Measurements from ENCODE around the gene IFT27. TPM values are rescaled to one million over a fixed set of nuclear protein-coding genes. Genes with fewer than 3 reads are reported as not detected.

The IFT27 gene
- total RNA-seq, 1 donor from 2014 or later, result 12.0 TPM

DNA sequence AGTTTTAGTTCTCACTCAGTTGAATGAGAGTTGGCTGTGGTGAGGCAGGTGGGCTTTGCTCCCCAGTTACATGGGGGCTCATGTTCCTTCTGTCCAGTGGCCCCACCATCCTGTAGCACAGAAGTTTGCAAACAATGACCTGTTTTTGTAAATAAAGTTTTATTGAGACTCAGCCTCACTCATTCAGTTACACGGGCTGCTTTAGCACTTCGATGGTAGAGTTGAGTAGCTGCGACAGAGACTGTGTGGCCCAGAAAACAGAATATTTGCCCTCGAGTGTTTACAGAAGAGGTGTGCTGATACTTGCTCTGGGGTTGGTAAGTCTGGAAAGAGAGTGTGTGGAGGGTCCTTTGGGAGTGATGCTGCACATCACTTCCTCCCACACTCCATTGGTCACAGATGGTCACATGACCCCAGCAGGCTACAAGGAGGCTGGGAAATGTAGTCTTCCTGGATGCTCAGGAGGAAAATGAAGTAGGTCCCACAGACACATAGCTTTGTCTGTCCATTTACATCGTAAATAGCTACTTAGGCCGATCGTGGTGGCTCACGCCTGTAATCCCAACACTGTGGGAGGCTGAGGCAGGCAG is 34.6 kb downstream of the IFT27 start:
- no peak for TF ChIP-seq CTCF (conservative IDR thresholded peaks at IDR 0.05; ENCODE audit: low read depth, low read length)
- no peak for DNase-seq (ENCODE audit: low read depth)

GRCh38 chr22:36740716-36741115 is 35.2 kb downstream of the IFT27 start:
- no peak for TF ChIP-seq CTCF (conservative IDR thresholded peaks at IDR 0.05; ENCODE audit: low read depth, low read length)
- DNase-seq (ENCODE audit: low read depth), result no peak
- no peak overlapping the region for H3K4me3 ChIP-seq (ENCODE audit: low read depth, low read length)

More for the DNA sequence above, 34.6 kb downstream of the IFT27 start:
- no peak overlapping the region for H3K4me3 ChIP-seq (ENCODE audit: low read depth, low read length)

- no peak overlapping the region for H3K4me3 ChIP-seq (ENCODE audit: low read depth, low read length)
- TF ChIP-seq CTCF (conservative IDR thresholded peaks at IDR 0.05; ENCODE audit: low read depth, low read length), result no peak
- DNase-seq (ENCODE audit: low read depth), result no peak
Observed at GRCh38 chr22:36739185-36739584, 36.7 kb downstream of the IFT27 start.

DNA sequence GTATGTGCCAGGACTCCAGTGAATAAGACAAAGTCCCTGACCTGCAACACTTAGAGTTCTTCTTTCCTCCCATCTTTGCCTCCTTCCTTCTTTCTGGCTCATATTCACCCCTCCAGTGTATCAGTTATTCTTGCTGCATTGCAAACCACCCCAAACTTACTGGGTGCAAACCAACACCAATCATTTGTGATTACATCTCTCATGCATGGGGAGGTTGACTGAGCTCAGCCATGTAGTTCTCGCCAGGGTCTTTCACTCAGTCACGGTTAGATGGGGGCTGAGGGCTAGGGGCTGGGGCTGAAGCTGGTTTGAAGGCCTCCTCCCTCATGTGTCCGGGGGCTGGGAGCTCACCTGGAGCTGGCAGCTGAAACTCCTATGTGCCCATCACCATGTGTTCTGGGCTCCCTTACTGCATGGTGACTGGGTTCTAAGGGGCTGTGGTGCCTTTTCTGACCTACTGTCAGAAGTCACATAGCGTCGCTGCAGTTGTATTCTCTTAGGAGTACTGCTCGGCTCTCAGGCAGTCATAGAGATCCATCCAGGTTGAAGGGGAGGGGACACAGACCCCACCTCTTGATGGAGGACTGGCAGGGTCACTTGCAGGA is 37.4 kb downstream of the IFT27 start:
- H3K4me3 ChIP-seq (ENCODE audit: low read depth, low read length), result no peak overlapping the region
- DNase-seq (ENCODE audit: low read depth), result no peak
- TF ChIP-seq CTCF (conservative IDR thresholded peaks at IDR 0.05; ENCODE audit: low read depth, low read length), result no peak

DNA sequence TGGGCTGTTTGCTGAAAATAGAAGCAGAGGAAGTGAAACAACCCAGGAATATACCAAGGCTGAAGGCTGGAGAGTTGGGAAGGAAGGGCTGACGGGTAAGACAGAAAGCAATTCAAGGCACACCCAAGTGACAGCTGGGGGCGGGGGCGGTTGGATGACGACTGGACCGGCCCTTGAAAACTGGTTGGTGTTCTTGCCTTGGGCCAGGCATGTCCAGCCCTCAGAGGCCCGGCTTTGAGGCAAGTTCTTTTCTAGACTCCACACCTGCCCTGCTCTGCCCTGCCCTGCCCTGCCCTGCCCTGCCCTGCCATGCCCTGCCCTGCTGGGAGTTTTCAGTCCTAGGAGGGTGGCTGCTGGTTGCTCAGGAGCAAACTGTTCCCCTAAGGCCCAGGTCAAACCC is 38.1 kb downstream of the IFT27 start:
- no peak overlapping the region for H3K4me3 ChIP-seq (ENCODE audit: low read depth, low read length)
- DNase-seq (ENCODE audit: low read depth), result no peak
- TF ChIP-seq CTCF (conservative IDR thresholded peaks at IDR 0.05; ENCODE audit: low read depth, low read length), result no peak

- no peak for TF ChIP-seq CTCF (conservative IDR thresholded peaks at IDR 0.05; ENCODE audit: low read depth, low read length)
- no peak overlapping the region for H3K4me3 ChIP-seq (ENCODE audit: low read depth, low read length)
- DNase-seq (ENCODE audit: low read depth), result no peak
Observed at GRCh38 chr22:36736701-36737320, 39.1 kb downstream of the IFT27 start.
